GDM1 (cell line): Measurements from ENCODE around the gene PAPPA2.

ENCODE experiments used
- DNase-seq: peaks from one replicate; lab custom pipeline; 2025; lab: John Stamatoyannopoulos, UW

The PAPPA2 gene

GRCh38 chr1:176803596-176803995 is 340.6 kb downstream of the PAPPA2 start:
- DNase-seq, result no peak

GRCh38 chr1:176809292-176809691 is 346.3 kb downstream of the PAPPA2 start:
- DNase-seq, result no peak

- DNase-seq, result no peak
These were observed 348.7 kb downstream of the PAPPA2 start for GRCh38 chr1:176811511-176812288.

GRCh38 chr1:176815621-176816020 is 352.6 kb downstream of the PAPPA2 start:
- no peak for DNase-seq

DNA sequence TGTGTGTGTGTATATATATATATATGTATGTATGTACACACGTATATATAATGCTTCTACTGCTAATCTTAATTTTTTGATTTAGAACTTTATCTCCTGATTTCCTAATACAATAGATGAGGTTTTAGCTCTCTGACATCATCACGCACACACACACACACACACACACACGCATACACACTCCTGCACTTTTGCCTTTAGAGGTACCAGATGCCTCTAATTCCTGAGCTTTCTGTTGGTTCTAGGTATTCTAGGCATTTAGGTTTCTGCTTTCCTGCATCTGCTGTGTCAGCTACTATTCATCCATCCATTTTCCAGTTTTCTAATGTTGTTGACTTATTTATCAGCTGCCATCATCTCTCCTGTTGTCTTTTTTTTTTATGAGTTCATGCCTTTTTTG is 353.3 kb downstream of the PAPPA2 start:
- DNase-seq, result no peak

GRCh38 chr1:176820391-176821031 is 357.5 kb downstream of the PAPPA2 start:
- no peak for DNase-seq

DNA sequence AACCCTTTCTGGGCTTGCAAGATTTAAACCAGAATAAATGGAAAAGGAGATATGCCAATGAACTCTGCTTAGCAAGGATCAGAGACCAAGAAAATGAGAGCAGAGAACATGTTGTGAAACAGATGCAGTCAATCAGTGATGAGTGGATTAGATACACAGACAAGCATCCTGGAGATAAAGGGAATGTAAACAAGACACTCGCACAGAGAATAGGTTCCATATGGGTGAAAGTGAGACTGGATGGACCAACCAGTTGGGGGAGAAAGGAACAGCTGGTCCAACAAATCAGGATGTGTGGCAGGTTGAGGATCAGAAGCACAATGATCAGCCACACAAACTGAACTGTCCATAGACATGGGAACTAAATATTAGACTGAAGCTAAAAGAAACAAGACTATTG is 363.3 kb downstream of the PAPPA2 start:
- DNase-seq, result no peak

GRCh38 chr1:176829261-176829660 is 366.3 kb downstream of the PAPPA2 start:
- no peak for DNase-seq

- DNase-seq, result no peak
These were observed 368.2 kb downstream of the PAPPA2 start for GRCh38 chr1:176831150-176831549.

DNA sequence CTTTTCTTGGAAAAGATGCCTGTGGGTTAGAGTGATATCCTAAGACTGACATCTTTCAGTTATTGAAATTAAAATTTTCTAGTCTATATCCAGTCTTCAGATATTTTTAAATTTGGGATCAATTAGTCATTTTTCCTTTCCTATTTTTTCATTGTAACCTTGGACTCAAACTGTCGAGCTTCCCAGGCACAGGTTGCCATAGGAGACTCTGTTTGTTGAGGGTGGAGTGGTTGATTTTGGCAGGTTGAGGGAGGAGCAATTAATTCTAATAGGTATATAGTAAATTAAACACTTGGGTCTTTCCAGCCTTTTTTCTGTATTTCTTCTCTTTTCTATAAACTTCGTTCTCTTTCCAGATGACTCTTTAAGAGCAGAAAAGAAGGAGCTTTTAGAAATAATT is 374.7 kb downstream of the PAPPA2 start:
- DNase-seq, result no peak

- DNase-seq, result no peak
These were observed 375.5 kb downstream of the PAPPA2 start for GRCh38 chr1:176838276-176838995.

DNA sequence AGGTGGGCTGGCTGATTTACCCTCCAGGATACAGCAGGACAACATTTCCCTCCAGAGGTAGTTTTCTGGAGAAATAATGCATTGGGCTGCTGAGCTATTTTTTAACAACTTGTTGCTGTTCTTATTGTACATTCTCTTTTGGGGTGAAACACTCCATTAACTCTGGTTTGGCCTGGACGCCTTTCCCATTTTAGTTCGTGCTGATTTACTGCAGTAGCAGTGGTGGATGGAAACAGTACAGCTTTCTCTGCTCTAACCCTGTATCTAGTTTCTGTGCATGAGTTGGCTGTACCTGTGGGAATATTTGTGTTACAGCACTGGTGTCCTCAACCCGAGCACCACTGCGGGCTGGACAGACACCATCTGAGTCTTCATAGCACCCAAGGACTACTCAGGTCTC is 376.2 kb downstream of the PAPPA2 start:
- no peak for DNase-seq

- no peak for DNase-seq
These were observed 378.3 kb downstream of the PAPPA2 start for GRCh38 chr1:176841238-176841637.

GRCh38 chr1:176843352-176844297 is 380.6 kb downstream of the PAPPA2 start:
- no peak for DNase-seq

DNA sequence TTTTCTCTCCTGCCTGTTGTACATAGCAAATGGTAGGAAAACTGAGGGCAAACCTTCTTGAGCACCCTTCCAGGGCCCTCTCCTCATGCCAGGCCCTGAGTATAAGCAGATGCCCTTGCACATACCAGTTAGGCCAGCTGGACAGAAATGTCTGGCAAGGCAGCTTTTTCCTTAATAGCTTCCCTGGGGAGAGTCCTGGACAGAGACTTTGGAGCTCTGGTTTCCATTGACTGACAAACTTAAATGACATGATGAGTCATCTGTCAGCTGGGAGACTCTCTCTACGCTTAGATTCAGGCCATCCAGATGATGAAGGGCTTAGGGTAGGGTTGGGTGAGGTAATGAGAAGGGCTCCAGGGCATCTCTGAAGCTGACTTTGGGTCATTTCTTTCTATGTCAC is 384.1 kb downstream of the PAPPA2 start:
- DNase-seq, result no peak

GRCh38 chr1:176849281-176849680 is 386.3 kb downstream of the PAPPA2 start:
- no peak for DNase-seq

GRCh38 chr1:176850871-176851270 is 387.9 kb downstream of the PAPPA2 start:
- no peak for DNase-seq

- no peak for DNase-seq
These were observed 389.1 kb downstream of the PAPPA2 start for GRCh38 chr1:176852124-176852523.

DNA sequence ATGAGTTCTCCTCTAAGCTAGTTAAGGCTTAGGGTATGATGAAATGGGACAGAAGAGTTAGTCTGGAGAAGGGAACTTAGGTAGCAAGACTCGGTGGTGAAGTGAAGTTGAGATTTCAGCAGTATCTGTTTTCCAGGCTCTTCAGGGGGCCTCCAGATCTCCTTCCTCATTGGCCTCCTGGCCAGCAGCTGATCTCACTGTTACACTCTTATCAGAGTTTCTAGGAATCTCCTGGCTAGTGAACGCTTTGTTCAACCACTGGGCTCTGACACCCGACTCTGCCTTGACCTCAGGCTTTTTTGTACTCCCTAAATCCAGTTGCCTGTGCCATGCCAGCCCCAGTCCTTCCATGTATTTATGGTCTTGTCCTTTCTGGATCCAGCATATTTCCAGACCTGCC is 390.5 kb downstream of the PAPPA2 start:
- DNase-seq, result no peak

GRCh38 chr1:176854121-176854520 is 391.1 kb downstream of the PAPPA2 start:
- no peak for DNase-seq

DNA sequence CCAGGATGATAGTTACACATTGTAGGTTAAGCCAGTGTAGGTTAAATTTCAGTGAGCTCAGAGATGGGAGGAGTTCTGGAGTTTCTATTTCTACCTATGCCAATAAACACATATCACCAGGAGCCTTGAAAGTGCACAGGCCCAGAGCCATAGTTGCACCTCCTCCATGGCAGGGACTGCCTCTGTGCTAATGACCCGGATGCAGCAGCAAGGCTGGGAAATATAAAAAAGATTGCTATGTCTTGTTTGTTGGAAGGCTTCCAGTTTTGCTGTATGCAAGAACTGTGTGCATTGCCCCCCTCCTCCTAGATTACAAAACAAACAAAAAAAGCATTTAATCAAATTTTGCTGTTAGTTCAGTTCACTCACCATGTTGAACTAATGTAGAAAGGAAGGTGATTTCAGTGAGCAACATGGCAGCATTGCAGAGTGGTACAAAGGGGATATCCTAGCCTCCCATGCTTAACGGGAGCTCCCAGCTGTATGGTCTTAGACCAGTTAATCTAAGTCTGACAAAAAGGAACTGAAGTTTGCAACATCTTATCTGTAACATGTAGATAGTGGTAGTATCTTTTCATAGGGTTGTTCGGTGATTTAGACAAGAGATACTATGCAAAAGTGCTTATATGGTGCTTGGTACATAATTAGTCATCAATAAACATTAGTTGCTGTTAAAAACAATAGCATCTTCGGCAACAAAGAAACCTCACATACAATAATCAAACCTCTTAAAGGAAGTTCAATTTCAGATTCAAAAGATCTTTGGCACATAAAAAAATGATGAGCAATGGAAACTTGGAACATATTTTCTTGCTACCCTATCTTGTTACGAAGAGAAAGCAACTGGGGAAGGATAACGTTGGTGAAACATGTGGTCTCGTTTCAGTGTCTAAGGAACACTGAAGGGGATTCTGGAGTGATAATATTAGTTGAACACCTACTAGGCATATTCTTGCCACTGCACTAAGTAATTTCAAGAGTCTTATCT is 392.1 kb downstream of the PAPPA2 start:
- no peak for DNase-seq
